ENCODE measurements around the gene KLHL22. TPM values are rescaled to one million over a fixed set of nuclear protein-coding genes. Genes with fewer than 3 reads are reported as not detected.
"Not testable (repeated sequence)": the region's sequence is repeated elsewhere in the genome, so short reads cannot be mapped to it uniquely, and the experiment has no call there.

KLHL22 gene
- total RNA-seq, 2 donors from 2014 or later = 24.0 to 41.1 TPM

- Histone ChIP-seq H3K27ac (peak overlapping the region; percentile 96 to 98), H3K27me3 (replicated peaks; ENCODE audit: insufficient read depth) (no peaks in the 10 kb centered on the region), H3K4me3 (peak overlapping the region; percentile 89), H3K9me3 (no peaks in the 10 kb centered on the region), H3K4me1 (ENCODE audit: control insufficient read depth in 1 of 2, low read depth in 2 of 2) (peaks cover 25 to 53% of the 10 kb centered on the region in 2 donors), H3K36me3 (no peaks in the 10 kb centered on the region)
- peak; percentile 80 for DNase-seq (ENCODE audit: low spot score)
- peak; percentile 61 for ATAC-seq (ENCODE audit: insufficient number of reproducible peaks, low FRiP score, low read depth)
- no peak for TF ChIP-seq CTCF (IDR thresholded peaks at IDR 0.05)
Observed at GRCh38 chr22:20509344-20510047, 13.9 kb upstream of the KLHL22 start.

GRCh38 chr22:20508815-20509271 lies 13.2 kb upstream of the KLHL22 start:
- DNase-seq (ENCODE audit: low spot score) (no peak), ATAC-seq (ENCODE audit: insufficient number of reproducible peaks, low FRiP score, low read depth) (no peak)
- H3K4me3 ChIP-seq = peak overlapping the region; percentile 89
- H3K9me3 ChIP-seq = no peaks in the 10 kb centered on the region
- no peaks in the 10 kb centered on the region for H3K27me3 ChIP-seq (replicated peaks; ENCODE audit: insufficient read depth)
- H3K4me1 ChIP-seq (ENCODE audit: control insufficient read depth in 1 of 2, low read depth in 2 of 2) = peaks cover 21 to 47% of the 10 kb centered on the region in 2 donors
- H3K27ac ChIP-seq = peak overlapping the region; percentile 96 to 98
- no peaks in the 10 kb centered on the region for H3K36me3 ChIP-seq
- TF ChIP-seq CTCF (IDR thresholded peaks at IDR 0.05) = no peak

DNA sequence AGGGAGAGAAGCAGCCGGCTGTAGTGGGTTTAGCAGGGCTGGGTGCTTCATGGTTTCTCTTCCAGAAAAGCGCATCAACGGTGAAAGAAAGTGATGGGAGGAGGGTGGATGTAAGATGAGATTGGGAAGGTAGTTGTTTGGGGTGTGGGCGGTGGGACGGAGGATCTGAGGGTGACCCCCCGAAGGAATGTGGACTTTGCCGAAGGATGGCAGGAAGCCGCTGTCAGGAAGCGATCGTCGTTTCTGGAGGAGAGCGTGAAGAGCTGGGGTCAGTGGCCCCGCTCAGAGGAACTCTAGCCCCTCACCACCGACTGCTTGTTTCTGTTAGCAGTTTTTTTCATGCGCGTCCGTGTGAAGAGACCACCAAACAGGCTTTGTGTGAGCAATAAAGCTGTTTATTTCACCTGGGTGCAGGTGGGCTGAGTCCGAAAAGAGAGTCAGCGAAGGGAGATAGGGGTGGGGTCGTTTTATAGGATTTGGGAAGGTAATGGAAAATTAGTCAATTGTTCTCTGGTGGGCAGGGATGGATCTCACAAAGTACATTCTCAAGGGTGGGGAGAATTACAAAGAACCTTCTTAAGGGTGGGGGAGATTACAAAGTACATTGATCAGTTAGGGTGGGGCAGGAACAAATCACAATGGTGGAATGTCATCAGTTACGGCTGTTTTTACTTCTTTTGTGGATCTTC lies 12.6 kb upstream of the KLHL22 start:
- not testable (repeated sequence) for ATAC-seq (ENCODE audit: insufficient number of reproducible peaks, low FRiP score, low read depth); DNase-seq (ENCODE audit: low spot score)
- peak overlapping the region; percentile 89 for H3K4me3 ChIP-seq

DNA sequence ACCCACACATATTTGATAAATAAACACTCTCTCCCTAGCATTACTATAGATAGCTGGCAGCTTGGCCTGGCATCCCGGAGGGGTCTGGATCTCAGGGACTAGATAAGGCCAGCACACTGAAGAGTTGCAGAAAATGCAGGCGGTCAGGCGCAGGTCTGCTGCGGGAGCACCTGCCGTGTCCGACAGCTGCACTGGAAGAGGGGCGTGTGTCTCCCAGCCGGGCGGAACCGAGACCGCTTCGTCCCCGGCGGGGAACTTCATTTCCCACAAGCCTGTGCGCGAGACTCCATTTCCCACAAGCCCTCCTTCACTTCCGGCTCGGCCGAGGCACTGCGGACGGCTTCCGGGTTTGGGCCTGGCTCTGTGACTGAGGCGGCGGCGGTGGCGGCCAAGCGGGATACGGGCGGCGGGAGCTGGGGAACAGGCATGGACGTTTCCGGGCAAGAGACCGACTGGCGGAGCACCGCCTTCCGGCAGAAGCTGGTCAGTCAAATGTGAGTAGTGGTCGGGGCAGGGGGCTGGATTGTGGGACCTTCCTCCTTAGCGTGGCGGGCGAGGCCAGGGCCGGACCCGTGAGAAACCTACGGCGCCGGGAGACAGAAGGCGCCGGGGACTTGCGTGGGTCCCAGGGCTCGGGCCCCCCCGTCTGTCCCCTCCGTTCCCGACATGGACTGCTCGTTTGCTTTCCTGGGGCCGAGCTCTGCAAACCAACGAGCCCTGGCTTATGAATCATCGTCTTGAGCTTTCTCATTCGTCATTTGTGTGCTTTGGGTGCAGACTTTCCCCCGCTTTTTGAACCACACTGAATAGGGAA lies 11.9 kb upstream of the KLHL22 start, which contains the start of gene MED15:
Gene MED15 (plus strand): TSS at position 358 of the 814 bp plus-strand sequence. CDS start 69 bp downstream, at position 427.
- ATAC-seq (ENCODE audit: insufficient number of reproducible peaks, low FRiP score, low read depth) (peak; percentile 78), DNase-seq (ENCODE audit: low spot score) (peak; percentile 72)
- no peaks in the 10 kb centered on the region for H3K27me3 ChIP-seq (replicated peaks; ENCODE audit: insufficient read depth)
- TF ChIP-seq CTCF (IDR thresholded peaks at IDR 0.05) = no peak
- H3K36me3 ChIP-seq = no peaks in the 10 kb centered on the region
- no peaks in the 10 kb centered on the region for H3K9me3 ChIP-seq
- peak within 1 kb of the TSS; percentile 89 for H3K4me3 ChIP-seq
- peak within 1 kb of the TSS; percentile 96 to 98 for H3K27ac ChIP-seq
- peaks cover 21 to 42% of the 10 kb centered on the region in 2 donors for H3K4me1 ChIP-seq (ENCODE audit: control insufficient read depth in 1 of 2, low read depth in 2 of 2)

More for the DNA sequence above, 12.6 kb upstream of the KLHL22 start:
- H3K27me3 ChIP-seq (replicated peaks; ENCODE audit: insufficient read depth); H3K36me3 ChIP-seq; H3K9me3 ChIP-seq: not testable (repeated sequence)
- H3K27ac ChIP-seq = peak overlapping the region; percentile 96 to 98
- H3K4me1 ChIP-seq (ENCODE audit: control insufficient read depth in 1 of 2, low read depth in 2 of 2) = peaks cover 21 to 42% of the 10 kb centered on the region in 2 donors

- Histone ChIP-seq H3K27ac (peak overlapping the region; percentile 96 to 98), H3K27me3 (replicated peaks; ENCODE audit: insufficient read depth) (no peaks in the 10 kb centered on the region), H3K4me3 (peak overlapping the region; percentile 89), H3K4me1 (ENCODE audit: control insufficient read depth in 1 of 2, low read depth in 2 of 2) (peaks cover 21 to 42% of the 10 kb centered on the region in 2 donors), H3K36me3 (no peaks in the 10 kb centered on the region), H3K9me3 (no peaks in the 10 kb centered on the region)
- DNase-seq (ENCODE audit: low spot score) (no peak), ATAC-seq (ENCODE audit: insufficient number of reproducible peaks, low FRiP score, low read depth) (no peak)
- no peak for TF ChIP-seq CTCF (IDR thresholded peaks at IDR 0.05)
Observed at GRCh38 chr22:20506543-20507252, 11.1 kb upstream of the KLHL22 start.

GRCh38 chr22:20504293-20504922 lies 8.8 kb upstream of the KLHL22 start:
- not testable (repeated sequence) for H3K27ac ChIP-seq

More at GRCh38 chr22:20504293-20504922, 8.8 kb upstream of the KLHL22 start:
- ATAC-seq (ENCODE audit: insufficient number of reproducible peaks, low FRiP score, low read depth); H3K4me3 ChIP-seq; H3K36me3 ChIP-seq; H3K9me3 ChIP-seq; H3K27me3 ChIP-seq (replicated peaks; ENCODE audit: insufficient read depth); DNase-seq (ENCODE audit: low spot score): not testable (repeated sequence)
- H3K4me1 ChIP-seq (ENCODE audit: control insufficient read depth in 1 of 2, low read depth in 2 of 2) = peaks cover 5 to 20% of the 10 kb centered on the region in 2 donors

Measured in thoracic aorta (tissue), 2 donors.